HG03196 (cell line): ENCODE results near the gene ELMO1.

Experiments used
- ATAC-seq: cut with Tn5 transposase; IDR thresholded peaks from one replicate; pipeline ENCODE4 v1.9.1; 2021; ENCODE audit not compliant: unreplicated experiment

ELMO1 gene

GRCh38 chr7:37432281-37432920 lies 16.3 kb downstream of the ELMO1 start:
- no peak for ATAC-seq

GRCh38 chr7:37431413-37431812 lies 17.3 kb downstream of the ELMO1 start:
- no peak for ATAC-seq

GRCh38 chr7:37430640-37431039 lies 18.0 kb downstream of the ELMO1 start:
- ATAC-seq, result no peak

- ATAC-seq, result no peak
Measured at GRCh38 chr7:37430171-37430570, 18.5 kb downstream of the ELMO1 start.

- no peak for ATAC-seq
Measured at GRCh38 chr7:37429435-37429791, 19.3 kb downstream of the ELMO1 start.

- ATAC-seq, result no peak
Measured at GRCh38 chr7:37428681-37429434, 19.8 kb downstream of the ELMO1 start.

GRCh38 chr7:37427276-37427940 lies 21.3 kb downstream of the ELMO1 start:
- ATAC-seq, result no peak

GRCh38 chr7:37425498-37425897 lies 23.2 kb downstream of the ELMO1 start:
- no peak for ATAC-seq

GRCh38 chr7:37424995-37425394 lies 23.7 kb downstream of the ELMO1 start:
- ATAC-seq, result no peak

GRCh38 chr7:37424521-37424920 lies 24.1 kb downstream of the ELMO1 start:
- no peak for ATAC-seq

- ATAC-seq, result no peak
Measured at GRCh38 chr7:37421861-37422500, 26.7 kb downstream of the ELMO1 start.

- ATAC-seq, result no peak
Measured at GRCh38 chr7:37420946-37421695, 27.5 kb downstream of the ELMO1 start.

GRCh38 chr7:37419496-37419895 lies 29.2 kb downstream of the ELMO1 start:
- no peak for ATAC-seq

GRCh38 chr7:37418381-37418780 lies 30.3 kb downstream of the ELMO1 start:
- ATAC-seq, result no peak

GRCh38 chr7:37417107-37417474 lies 31.6 kb downstream of the ELMO1 start:
- ATAC-seq, result no peak

- ATAC-seq, result no peak
Measured at GRCh38 chr7:37416378-37417106, 32.1 kb downstream of the ELMO1 start.

- ATAC-seq, result no peak
Measured at GRCh38 chr7:37415629-37416028, 33.0 kb downstream of the ELMO1 start.

GRCh38 chr7:37414352-37414983 lies 34.2 kb downstream of the ELMO1 start:
- ATAC-seq, result no peak

GRCh38 chr7:37411444-37412034 lies 37.1 kb downstream of the ELMO1 start:
- ATAC-seq, result no peak
